ENCODE measurements around the gene SIGLEC1. TPM values are rescaled to one million over a fixed set of nuclear protein-coding genes. Genes with fewer than 3 reads are reported as not detected.

Gene SIGLEC1
- total and polyA plus RNA-seq, 2 of the 4 experiments (the other 2 are of a cell fraction) = not detected

DNA sequence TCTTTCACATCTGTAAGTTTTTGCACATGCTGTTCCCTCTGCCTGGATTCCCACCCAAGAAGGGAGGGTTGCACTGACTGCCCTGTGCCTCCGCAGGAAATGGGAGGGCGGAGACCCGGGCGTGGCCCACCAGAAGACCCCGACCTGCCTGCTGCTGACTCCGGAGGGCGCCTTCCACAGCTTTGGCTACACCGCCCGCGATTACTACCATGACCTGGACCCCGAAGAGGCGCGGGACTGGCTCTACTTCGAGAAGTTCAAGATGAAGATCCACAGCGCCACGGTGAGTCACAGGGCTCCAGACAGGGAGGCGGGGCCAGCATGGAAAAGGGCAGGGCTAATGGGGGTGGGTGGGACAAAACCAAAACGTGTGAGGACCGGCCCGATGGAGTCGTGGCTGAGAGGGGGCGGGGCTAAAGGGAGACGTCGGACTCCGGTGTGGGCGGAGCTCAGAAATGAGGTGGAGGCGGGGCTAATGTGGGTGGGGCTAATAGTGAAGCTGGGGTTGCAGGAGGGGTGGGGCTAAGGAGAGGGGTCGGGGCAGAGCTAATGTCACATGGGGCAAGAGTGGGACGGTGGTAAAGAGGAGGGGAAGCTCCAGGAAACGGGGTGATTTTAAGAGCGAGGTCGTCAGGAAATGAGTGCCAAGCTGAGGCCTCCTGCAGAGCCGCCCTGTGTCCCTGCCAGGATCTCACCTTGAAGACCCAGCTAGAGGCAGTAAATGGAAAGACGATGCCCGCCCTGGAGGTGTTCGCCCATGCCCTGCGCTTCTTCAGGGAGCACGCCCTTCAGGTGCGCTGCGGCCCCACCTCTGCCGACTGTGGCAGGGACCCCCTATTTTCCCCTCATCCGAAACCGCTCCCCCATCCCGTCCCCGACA, 32.6 kb upstream of the SIGLEC1 start:
- Histone ChIP-seq H3K4me2 (ENCODE audit: low read depth, low read length) (no peak overlapping the region), H3K4ac (ENCODE audit: low read depth, low read length) (no peak overlapping the region), H3K9me1 (ENCODE audit: insufficient read depth, low read length) (no peaks in the 10 kb centered on the region), H3K14ac (replicated peaks; ENCODE audit: low read depth, low read length) (no peak overlapping the region), H4K8ac (ENCODE audit: low read depth in 2 of 2, low read length in 2 of 2) (no peak overlapping the region), H2BK120ac (ENCODE audit: low read depth, low read length) (no peak overlapping the region), H2BK15ac (ENCODE audit: low read depth, low read length) (no peak overlapping the region), H3K18ac (ENCODE audit: low read depth, low read length) (no peak overlapping the region), H2BK20ac (ENCODE audit: low read depth, low read length) (no peak overlapping the region), H3K9ac (ENCODE audit: low read depth, low read length) (no peak overlapping the region), H3K36me3 (ENCODE audit: control insufficient read depth, insufficient read depth, low read length) (no peaks in the 10 kb centered on the region), H2BK5ac (ENCODE audit: low read depth, low read length, poor library complexity, severe bottlenecking) (no peak overlapping the region), H3K4me1 (ENCODE audit: control insufficient read depth, insufficient read depth, low read length) (no peaks in the 10 kb centered on the region), H3K79me1 (ENCODE audit: low read depth in 1 of 2, low read length in 2 of 2) (no peaks in the 10 kb centered on the region), H3K27ac (ENCODE audit: insufficient read depth, low read length) (no peak overlapping the region), H3K27me3 (ENCODE audit: control insufficient read depth, insufficient read depth, low read length) (peaks cover 12% of the 10 kb centered on the region), H2AK9ac (replicated peaks; ENCODE audit: low read depth, low read length, poor library complexity) (no peak overlapping the region), H2AK5ac (ENCODE audit: low read depth, low read length) (no peak overlapping the region), H4K91ac (ENCODE audit: insufficient read depth, low read depth, low read length) (no peak overlapping the region), H3K56ac (ENCODE audit: extremely low read depth, insufficient read depth, low read length) (no peak overlapping the region), H3K23ac (ENCODE audit: low read depth, low read length) (no peak overlapping the region), H3K9me3 (ENCODE audit: control insufficient read depth, insufficient read depth, low read length) (no peaks in the 10 kb centered on the region), H3K4me3 (ENCODE audit: insufficient read depth, low read depth, low read length) (no peak overlapping the region), H4K5ac (ENCODE audit: low read depth, low read length) (no peak overlapping the region), H2AFZ (replicated peaks; ENCODE audit: low read length, poor library complexity) (no peak overlapping the region), H4K20me1 (ENCODE audit: insufficient read depth, low read length) (no peaks in the 10 kb centered on the region)
- no peak for DNase-seq
- WGBS, 2 experiments (ENCODE audit: extremely low coverage in 2 of 2, insufficient read length in 1 of 2) = 69% methylated on average over 15 of the region's 45 CpGs; no CpG with 5 or more reads in 1 of the 2 experiments
- intact Hi-C loops (cut with micrococcal nuclease) = no loop called here
- CTCF ChIA-PET = interaction anchor here (0.8 kb wide), 1 partner anchor 41 kb away, joined by 3 read pairs; the partner anchor contains the start of gene CENPB
- in situ Hi-C loops (cut with MboI; ENCODE audit: low sequenced_read_pairs) = no loop called here
- dilution Hi-C loops (cut with HindIII; ENCODE audit: low sequenced_read_pairs, unreplicated experiment) = no loop called here
- ATAC-seq (ENCODE audit: low read depth) = no peak
- no TSS peak for BruUV-seq (replicated peaks)
- POLR2A ChIA-PET (ENCODE audit: unreplicated experiment) = no interaction called here
- TF ChIP-seq, protein P1, sequence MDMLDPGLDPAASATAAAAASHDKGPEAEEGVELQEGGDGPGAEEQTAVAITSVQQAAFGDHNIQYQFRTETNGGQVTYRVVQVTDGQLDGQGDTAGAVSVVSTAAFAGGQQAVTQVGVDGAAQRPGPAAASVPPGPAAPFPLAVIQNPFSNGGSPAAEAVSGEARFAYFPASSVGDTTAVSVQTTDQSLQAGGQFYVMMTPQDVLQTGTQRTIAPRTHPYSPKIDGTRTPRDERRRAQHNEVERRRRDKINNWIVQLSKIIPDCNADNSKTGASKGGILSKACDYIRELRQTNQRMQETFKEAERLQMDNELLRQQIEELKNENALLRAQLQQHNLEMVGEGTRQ (IDR thresholded peaks at IDR 0.05; ENCODE audit: low read depth, low read length) = no peak
- no peak for TF ChIP-seq CHD1 (IDR thresholded peaks at IDR 0.05; ENCODE audit: low read depth, low read length)
- TF ChIP-seq RFX5 (IDR thresholded peaks at IDR 0.05; ENCODE audit: low read depth, low read length) = no peak
- no peak for TF ChIP-seq MAZ (IDR thresholded peaks at IDR 0.05; ENCODE audit: borderline replicate concordance, low read depth, low read length)
- TF ChIP-seq FOS (IDR thresholded peaks at IDR 0.05; ENCODE audit: low read depth, low read length) = no peak
- no peak for TF ChIP-seq MAFK (IDR thresholded peaks at IDR 0.05; ENCODE audit: low read depth, low read length)
- TF ChIP-seq MXI1 (IDR thresholded peaks at IDR 0.05; ENCODE audit: borderline replicate concordance, low read depth, low read length) = no peak
- TF ChIP-seq BHLHE40 (IDR thresholded peaks at IDR 0.05; ENCODE audit: low read depth, low read length) = no peak
- TF ChIP-seq, protein P2, sequence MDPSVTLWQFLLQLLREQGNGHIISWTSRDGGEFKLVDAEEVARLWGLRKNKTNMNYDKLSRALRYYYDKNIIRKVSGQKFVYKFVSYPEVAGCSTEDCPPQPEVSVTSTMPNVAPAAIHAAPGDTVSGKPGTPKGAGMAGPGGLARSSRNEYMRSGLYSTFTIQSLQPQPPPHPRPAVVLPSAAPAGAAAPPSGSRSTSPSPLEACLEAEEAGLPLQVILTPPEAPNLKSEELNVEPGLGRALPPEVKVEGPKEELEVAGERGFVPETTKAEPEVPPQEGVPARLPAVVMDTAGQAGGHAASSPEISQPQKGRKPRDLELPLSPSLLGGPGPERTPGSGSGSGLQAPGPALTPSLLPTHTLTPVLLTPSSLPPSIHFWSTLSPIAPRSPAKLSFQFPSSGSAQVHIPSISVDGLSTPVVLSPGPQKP (IDR thresholded peaks at IDR 0.05; ENCODE audit: borderline replicate concordance, low read depth, low read length) = no peak
- no peak for TF ChIP-seq RAD21 (IDR thresholded peaks at IDR 0.05; ENCODE audit: low read length)
- TF ChIP-seq NFE2L2 (IDR thresholded peaks at IDR 0.05; ENCODE audit: low read depth, low read length) = no peak
- no peak for TF ChIP-seq SMC3 (IDR thresholded peaks at IDR 0.05; ENCODE audit: low read depth, low read length)
- TF ChIP-seq RCOR1 (IDR thresholded peaks at IDR 0.05; ENCODE audit: insufficient replicate concordance, low read length) = no peak
- TF ChIP-seq CEBPB (IDR thresholded peaks at IDR 0.05; ENCODE audit: low read depth, low read length) = no peak
- no peak for TF ChIP-seq POLR2A (IDR thresholded peaks at IDR 0.05; ENCODE audit: low read depth, low read length)

Data from IMR-90 (cell line).